Measurements from ENCODE around the gene UPF1.

UPF1 gene

DNA sequence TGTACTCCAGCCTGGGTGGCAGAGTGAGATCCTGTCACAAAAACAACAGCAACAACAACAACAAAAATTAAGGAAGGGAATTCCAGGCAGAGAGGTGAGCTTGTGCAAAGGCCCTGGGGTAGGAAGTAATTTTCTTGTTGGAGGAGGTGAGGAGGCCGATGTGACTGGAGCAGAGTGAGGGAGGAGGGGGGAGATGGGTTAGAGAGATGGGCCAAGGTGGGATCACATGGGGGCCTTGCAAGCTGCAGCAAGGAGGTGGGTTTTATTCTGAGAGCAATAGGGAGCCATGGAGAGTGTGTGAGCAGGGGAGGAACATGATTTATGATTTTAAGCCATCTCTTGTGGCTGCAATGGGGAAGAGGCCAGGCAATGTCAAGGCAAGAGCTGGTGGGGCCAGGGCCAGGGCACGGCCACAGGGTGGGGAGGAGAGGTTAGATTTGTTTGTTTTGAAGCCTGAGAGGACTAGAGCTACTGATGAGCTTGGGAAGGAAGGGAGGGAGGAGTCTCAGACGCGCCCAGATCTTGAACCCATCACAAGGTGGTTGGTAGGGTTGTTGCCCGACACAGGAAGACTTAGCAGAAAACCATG lies 28.1 kb upstream of the UPF1 start:
- no peak for TF ChIP-seq POU6F1 (CRISPR knock-in tag; IDR thresholded peaks at IDR 0.05; ENCODE audit: borderline replicate concordance, low read depth)
- no peak for TF ChIP-seq ZNF8 (CRISPR knock-in tag; IDR thresholded peaks at IDR 0.05)
- no peak for TF ChIP-seq ARNTL (CRISPR knock-in tag; IDR thresholded peaks at IDR 0.05; ENCODE audit: borderline replicate concordance, low read depth)
- TF ChIP-seq, protein P1, sequence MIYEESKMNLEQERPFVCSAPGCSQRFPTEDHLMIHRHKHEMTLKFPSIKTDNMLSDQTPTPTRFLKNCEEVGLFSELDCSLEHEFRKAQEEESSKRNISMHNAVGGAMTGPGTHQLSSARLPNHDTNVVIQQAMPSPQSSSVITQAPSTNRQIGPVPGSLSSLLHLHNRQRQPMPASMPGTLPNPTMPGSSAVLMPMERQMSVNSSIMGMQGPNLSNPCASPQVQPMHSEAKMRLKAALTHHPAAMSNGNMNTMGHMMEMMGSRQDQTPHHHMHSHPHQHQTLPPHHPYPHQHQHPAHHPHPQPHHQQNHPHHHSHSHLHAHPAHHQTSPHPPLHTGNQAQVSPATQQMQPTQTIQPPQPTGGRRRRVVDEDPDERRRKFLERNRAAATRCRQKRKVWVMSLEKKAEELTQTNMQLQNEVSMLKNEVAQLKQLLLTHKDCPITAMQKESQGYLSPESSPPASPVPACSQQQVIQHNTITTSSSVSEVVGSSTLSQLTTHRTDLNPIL (CRISPR knock-in tag; IDR thresholded peaks at IDR 0.05; ENCODE audit: low read depth): no peak
- no peak for TF ChIP-seq TSHZ2 (CRISPR knock-in tag; IDR thresholded peaks at IDR 0.05)
- no peak for TF ChIP-seq PPARA (CRISPR knock-in tag; IDR thresholded peaks at IDR 0.05; ENCODE audit: borderline replicate concordance)
- TF ChIP-seq TOX (CRISPR knock-in tag; IDR thresholded peaks at IDR 0.05; ENCODE audit: borderline replicate concordance): no peak
- TF ChIP-seq, protein P2, sequence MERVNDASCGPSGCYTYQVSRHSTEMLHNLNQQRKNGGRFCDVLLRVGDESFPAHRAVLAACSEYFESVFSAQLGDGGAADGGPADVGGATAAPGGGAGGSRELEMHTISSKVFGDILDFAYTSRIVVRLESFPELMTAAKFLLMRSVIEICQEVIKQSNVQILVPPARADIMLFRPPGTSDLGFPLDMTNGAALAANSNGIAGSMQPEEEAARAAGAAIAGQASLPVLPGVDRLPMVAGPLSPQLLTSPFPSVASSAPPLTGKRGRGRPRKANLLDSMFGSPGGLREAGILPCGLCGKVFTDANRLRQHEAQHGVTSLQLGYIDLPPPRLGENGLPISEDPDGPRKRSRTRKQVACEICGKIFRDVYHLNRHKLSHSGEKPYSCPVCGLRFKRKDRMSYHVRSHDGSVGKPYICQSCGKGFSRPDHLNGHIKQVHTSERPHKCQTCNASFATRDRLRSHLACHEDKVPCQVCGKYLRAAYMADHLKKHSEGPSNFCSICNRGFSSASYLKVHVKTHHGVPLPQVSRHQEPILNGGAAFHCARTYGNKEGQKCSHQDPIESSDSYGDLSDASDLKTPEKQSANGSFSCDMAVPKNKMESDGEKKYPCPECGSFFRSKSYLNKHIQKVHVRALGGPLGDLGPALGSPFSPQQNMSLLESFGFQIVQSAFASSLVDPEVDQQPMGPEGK (CRISPR knock-in tag; IDR thresholded peaks at IDR 0.05; ENCODE audit: borderline replicate concordance): no peak
- TF ChIP-seq ZFP30 (CRISPR knock-in tag; IDR thresholded peaks at IDR 0.05): no peak
- TF ChIP-seq ZNF565 (CRISPR knock-in tag; conservative IDR thresholded peaks at IDR 0.05; ENCODE audit: low read depth): no peak
- TF ChIP-seq ESRRG (CRISPR knock-in tag; IDR thresholded peaks at IDR 0.05): no peak
- TF ChIP-seq CSRNP3 (CRISPR knock-in tag; IDR thresholded peaks at IDR 0.05): no peak
- no peak for TF ChIP-seq TCF4 (CRISPR knock-in tag; IDR thresholded peaks at IDR 0.05; ENCODE audit: borderline replicate concordance)
- TF ChIP-seq CSDC2 (CRISPR knock-in tag; IDR thresholded peaks at IDR 0.05): no peak
- no peak for TF ChIP-seq RARB (CRISPR knock-in tag; IDR thresholded peaks at IDR 0.05)
- TF ChIP-seq ZFP3 (CRISPR knock-in tag; IDR thresholded peaks at IDR 0.05): no peak
- no peak for TF ChIP-seq ZNF70 (CRISPR knock-in tag; IDR thresholded peaks at IDR 0.05)
- no peak for ATAC-seq

- ATAC-seq: no peak
- no peak for TF ChIP-seq CSDC2 (CRISPR knock-in tag; IDR thresholded peaks at IDR 0.05)
- no peak for TF ChIP-seq TOX (CRISPR knock-in tag; IDR thresholded peaks at IDR 0.05; ENCODE audit: borderline replicate concordance)
- no peak for TF ChIP-seq ZNF70 (CRISPR knock-in tag; IDR thresholded peaks at IDR 0.05)
- no peak for TF ChIP-seq ZFP3 (CRISPR knock-in tag; IDR thresholded peaks at IDR 0.05)
- TF ChIP-seq OSR1 (CRISPR knock-in tag; IDR thresholded peaks at IDR 0.05): no peak
- TF ChIP-seq, protein P1 (CRISPR knock-in tag; IDR thresholded peaks at IDR 0.05; ENCODE audit: low read depth): no peak
- TF ChIP-seq RARB (CRISPR knock-in tag; IDR thresholded peaks at IDR 0.05): no peak
- no peak for TF ChIP-seq ISL1 (CRISPR knock-in tag; IDR thresholded peaks at IDR 0.05)
- TF ChIP-seq POU6F1 (CRISPR knock-in tag; IDR thresholded peaks at IDR 0.05; ENCODE audit: borderline replicate concordance, low read depth): no peak
- TF ChIP-seq BACH2 (CRISPR knock-in tag; IDR thresholded peaks at IDR 0.05; ENCODE audit: borderline replicate concordance): no peak
- TF ChIP-seq SNAI2 (CRISPR knock-in tag; IDR thresholded peaks at IDR 0.05): no peak
- TF ChIP-seq ZFP30 (CRISPR knock-in tag; IDR thresholded peaks at IDR 0.05): no peak
- no peak for TF ChIP-seq ZNF565 (CRISPR knock-in tag; conservative IDR thresholded peaks at IDR 0.05; ENCODE audit: low read depth)
- TF ChIP-seq, protein P2 (CRISPR knock-in tag; IDR thresholded peaks at IDR 0.05; ENCODE audit: borderline replicate concordance): no peak
- no peak for TF ChIP-seq TCF4 (CRISPR knock-in tag; IDR thresholded peaks at IDR 0.05; ENCODE audit: borderline replicate concordance)
- TF ChIP-seq ARNTL (CRISPR knock-in tag; IDR thresholded peaks at IDR 0.05; ENCODE audit: borderline replicate concordance, low read depth): no peak
These were observed 27.6 kb upstream of the UPF1 start for GRCh38 chr19:18804139-18804601.

Measured in SK-N-SH treated with all-trans-retinoic acid at 6 μM for 48 hours (cell line).